ENCODE results near the gene SMAD2. TPM values are rescaled to one million over a fixed set of nuclear protein-coding genes. Genes with fewer than 3 reads are reported as not detected.

The SMAD2 gene
- total RNA-seq, 4 donors from 2014 or later = 38.1 to 67.7 (median 42.4) TPM

DNA sequence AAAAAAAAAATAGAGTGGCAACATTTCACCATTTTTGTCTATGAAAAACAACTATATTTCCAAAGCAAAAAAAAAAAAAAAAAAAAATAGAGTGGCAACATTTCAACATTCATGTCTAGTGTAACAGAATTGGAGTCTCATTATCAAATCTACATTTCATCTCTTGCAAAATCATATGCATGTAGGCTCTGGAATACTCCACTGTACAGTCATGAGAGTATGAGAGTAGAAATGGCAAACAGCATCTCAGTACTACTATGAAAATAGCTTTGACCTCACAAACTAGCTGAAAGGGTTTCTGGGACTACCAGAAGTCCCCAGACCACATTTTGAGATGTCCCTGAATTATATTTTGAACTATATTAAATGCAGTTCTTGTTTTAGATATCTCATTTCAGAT lies 82.8 kb downstream of the SMAD2 start:
- H3K27me3 ChIP-seq = no peaks in the 10 kb centered on the region
- peaks cover 7 to 66% (median 8%) of the 10 kb centered on the region in 3 donors for H3K36me3 ChIP-seq
- H3K4me1 ChIP-seq = no peaks in the 10 kb centered on the region
- DNase-seq = no peak
- H3K4me3 ChIP-seq = no peak overlapping the region
- no peak for TF ChIP-seq POLR2A (IDR thresholded peaks at IDR 0.05)
- TF ChIP-seq, protein P1, sequence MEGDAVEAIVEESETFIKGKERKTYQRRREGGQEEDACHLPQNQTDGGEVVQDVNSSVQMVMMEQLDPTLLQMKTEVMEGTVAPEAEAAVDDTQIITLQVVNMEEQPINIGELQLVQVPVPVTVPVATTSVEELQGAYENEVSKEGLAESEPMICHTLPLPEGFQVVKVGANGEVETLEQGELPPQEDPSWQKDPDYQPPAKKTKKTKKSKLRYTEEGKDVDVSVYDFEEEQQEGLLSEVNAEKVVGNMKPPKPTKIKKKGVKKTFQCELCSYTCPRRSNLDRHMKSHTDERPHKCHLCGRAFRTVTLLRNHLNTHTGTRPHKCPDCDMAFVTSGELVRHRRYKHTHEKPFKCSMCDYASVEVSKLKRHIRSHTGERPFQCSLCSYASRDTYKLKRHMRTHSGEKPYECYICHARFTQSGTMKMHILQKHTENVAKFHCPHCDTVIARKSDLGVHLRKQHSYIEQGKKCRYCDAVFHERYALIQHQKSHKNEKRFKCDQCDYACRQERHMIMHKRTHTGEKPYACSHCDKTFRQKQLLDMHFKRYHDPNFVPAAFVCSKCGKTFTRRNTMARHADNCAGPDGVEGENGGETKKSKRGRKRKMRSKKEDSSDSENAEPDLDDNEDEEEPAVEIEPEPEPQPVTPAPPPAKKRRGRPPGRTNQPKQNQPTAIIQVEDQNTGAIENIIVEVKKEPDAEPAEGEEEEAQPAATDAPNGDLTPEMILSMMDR (IDR thresholded peaks at IDR 0.05) = no peak
- intact Hi-C loops (cut with DNase I) = no loop called here
- H3K27ac ChIP-seq = no peak overlapping the region
- no peaks in the 10 kb centered on the region for H3K9me3 ChIP-seq

DNA sequence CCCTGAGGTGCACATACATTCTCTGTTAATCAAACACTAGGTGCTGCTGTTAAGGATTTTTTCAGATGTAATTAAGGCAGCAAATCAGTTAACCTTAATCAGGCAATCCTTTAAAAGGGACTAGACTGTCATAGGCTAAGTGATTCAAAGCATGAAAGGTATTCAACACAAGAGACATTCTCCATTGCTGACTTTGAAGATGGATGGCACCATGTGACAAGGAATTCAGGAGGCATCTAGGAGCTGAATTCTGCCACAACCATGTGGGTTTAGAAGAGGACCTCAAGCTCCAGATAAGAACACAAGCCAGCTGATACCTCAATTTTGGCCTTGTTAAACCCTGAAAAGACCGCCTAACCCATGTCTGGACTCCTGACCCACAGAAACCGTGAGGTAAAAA lies 84.0 kb downstream of the SMAD2 start:
- H3K27me3 ChIP-seq = no peaks in the 10 kb centered on the region
- intact Hi-C loops (cut with DNase I) = no loop called here
- no peaks in the 10 kb centered on the region for H3K4me1 ChIP-seq
- no peaks in the 10 kb centered on the region for H3K9me3 ChIP-seq
- DNase-seq = no peak
- WGBS, 2 donors = 91 to 94% methylated on average over 2 of the region's 2 CpGs
- peaks cover 7 to 78% (median 8%) of the 10 kb centered on the region in 3 donors for H3K36me3 ChIP-seq
- H3K4me3 ChIP-seq = no peak overlapping the region
- no peak overlapping the region for H3K27ac ChIP-seq
- no peak for TF ChIP-seq POLR2A (IDR thresholded peaks at IDR 0.05)
- TF ChIP-seq, protein P1 (IDR thresholded peaks at IDR 0.05) = no peak

DNA sequence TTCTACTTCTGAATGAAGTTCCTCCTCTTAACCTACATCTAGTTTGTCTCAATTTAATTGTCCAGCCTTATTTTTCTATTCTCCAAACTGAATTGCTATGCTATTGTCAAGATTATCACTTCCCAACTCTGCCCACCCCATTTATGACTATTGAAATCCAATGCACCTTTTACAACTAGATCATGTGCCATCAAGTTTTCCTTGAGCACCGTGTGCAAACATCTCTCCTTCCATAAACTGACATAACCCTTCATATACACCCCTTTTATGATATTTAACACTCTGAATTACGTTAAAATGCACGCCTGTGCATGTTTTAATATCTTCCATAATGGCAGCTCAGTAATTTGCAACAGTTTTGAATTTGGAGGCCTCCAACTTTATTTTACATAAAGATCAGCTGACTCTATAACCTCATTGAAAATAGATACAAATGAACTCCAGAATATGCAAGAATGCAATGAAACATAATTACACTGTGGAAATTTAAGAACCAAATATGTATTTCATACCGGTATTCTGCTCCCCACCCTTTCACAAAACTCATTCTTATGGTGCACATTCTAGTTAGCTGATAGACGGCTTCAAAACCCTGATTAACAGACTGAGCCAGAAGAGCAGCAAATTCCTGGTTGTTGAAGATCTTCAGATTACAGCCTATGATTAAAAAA lies 85.5 kb downstream of the SMAD2 start:
- intact Hi-C loops (cut with DNase I) = no loop called here
- no peak for TF ChIP-seq POLR2A (IDR thresholded peaks at IDR 0.05)
- TF ChIP-seq, protein P1 (IDR thresholded peaks at IDR 0.05) = no peak
- Histone ChIP-seq H3K27me3 (no peaks in the 10 kb centered on the region), H3K4me1 (no peaks in the 10 kb centered on the region), H3K9me3 (no peaks in the 10 kb centered on the region), H3K27ac (no peak overlapping the region), H3K4me3 (no peak overlapping the region), H3K36me3 (peaks cover 7 to 92% (median 8%) of the 10 kb centered on the region in 3 donors)
- WGBS, 2 donors = 97 to 98% methylated on average over 5 of the region's 5 CpGs
- no peak for DNase-seq

DNA sequence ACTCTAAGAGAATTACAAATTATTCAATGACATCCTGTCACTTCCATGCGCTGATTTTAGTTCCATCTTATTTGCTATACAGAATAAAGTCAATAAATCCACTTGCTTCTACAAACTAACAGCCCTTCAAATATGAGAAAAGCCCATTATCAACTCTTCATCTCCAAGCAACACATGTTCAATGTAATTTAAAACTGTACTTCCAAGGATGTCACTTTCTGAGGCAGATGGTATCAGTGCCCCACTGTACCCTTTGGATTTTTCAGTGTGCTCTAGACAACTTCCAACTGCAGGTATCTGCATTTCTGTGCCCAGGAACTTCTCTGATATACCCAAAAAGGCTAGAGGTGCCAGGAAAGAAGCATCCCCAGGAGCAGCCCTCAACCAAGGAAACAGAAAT lies 87.6 kb downstream of the SMAD2 start:
- no peaks in the 10 kb centered on the region for H3K4me1 ChIP-seq
- TF ChIP-seq POLR2A (IDR thresholded peaks at IDR 0.05) = no peak
- TF ChIP-seq, protein P1 (IDR thresholded peaks at IDR 0.05) = no peak
- no peak overlapping the region for H3K27ac ChIP-seq
- H3K9me3 ChIP-seq = no peaks in the 10 kb centered on the region
- 100% methylated on average over 1 of the region's 1 CpG for WGBS, 2 donors
- no peaks in the 10 kb centered on the region for H3K27me3 ChIP-seq
- intact Hi-C loops (cut with DNase I) = no loop called here
- DNase-seq = no peak
- peaks cover 0 to 98% (median 3%) of the 10 kb centered on the region in 3 donors for H3K36me3 ChIP-seq
- no peak overlapping the region for H3K4me3 ChIP-seq

DNA sequence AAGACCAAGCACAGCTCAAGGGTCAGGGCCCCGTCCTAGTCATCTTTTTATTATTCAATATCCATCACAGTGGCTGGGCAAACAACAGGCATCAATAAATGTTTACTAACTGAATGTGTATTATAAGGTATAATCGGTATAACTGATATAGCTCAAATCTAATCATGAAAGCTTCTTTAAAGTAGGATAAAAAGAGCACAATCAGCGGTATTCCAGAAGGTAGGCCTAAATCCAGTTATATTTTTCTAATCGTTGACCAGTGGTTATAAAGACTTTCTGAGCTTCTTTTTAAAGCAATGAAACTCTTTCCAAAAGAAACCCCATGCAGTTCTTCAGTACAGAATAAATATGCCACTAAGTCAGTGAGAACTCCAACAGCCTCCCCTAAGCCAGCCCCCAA lies 92.1 kb downstream of the SMAD2 start:
- Histone ChIP-seq H3K27ac (no peak overlapping the region), H3K36me3 (peaks cover 0 to 91% (median 0%) of the 10 kb centered on the region in 3 donors), H3K4me3 (no peak overlapping the region), H3K27me3 (no peaks in the 10 kb centered on the region), H3K9me3 (no peaks in the 10 kb centered on the region), H3K4me1 (no peaks in the 10 kb centered on the region)
- 93 to 95% methylated on average over 4 of the region's 4 CpGs for WGBS, 2 donors
- intact Hi-C loops (cut with DNase I) = no loop called here
- TF ChIP-seq POLR2A (IDR thresholded peaks at IDR 0.05) = no peak
- TF ChIP-seq, protein P1 (IDR thresholded peaks at IDR 0.05) = no peak
- no peak for DNase-seq

Data from esophagus squamous epithelium (tissue), 5 donors.